ENCODE data around the gene CLEC3A.

DNA sequence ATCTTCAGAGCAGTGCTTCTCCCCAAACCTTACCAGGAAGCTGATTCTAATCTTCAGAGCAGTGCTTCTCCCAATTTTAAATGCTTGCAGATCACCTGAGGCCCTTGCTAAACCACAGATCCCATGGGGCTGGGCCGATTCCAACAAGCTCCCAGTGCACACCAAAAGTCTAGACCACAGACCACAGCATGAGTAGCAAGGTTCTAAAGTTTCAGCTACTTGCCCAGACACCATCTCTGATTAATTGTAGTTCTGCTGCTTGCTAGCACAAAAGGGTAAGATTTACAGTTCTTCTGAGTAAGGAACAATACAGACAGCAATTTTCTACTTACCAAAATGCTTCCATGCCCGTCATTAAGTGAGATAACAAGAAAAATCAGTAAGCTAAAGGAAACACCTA lies 12.2 kb downstream of the CLEC3A start:
- TF ChIP-seq EZH2 (IDR thresholded peaks at IDR 0.05) (no peak), FOXP2 (optimal IDR thresholded peaks at IDR 0.05; ENCODE audit: control extremely low read depth, extremely low read length, insufficient read depth) (no peak), POLR2AphosphoS5 (IDR thresholded peaks at IDR 0.05; ENCODE audit: borderline replicate concordance, low read depth, low read length) (no peak)

Data from SK-N-MC (cell line).